Measurements from ENCODE around the gene FOXJ1.

GRCh38 chr17:76173474-76173873, 32.4 kb upstream of the FOXJ1 start:
- no peak for TF ChIP-seq CTCF (IDR thresholded peaks at IDR 0.05)
- no peak for TF ChIP-seq POLR2A (IDR thresholded peaks at IDR 0.05)
- TF ChIP-seq POLR2AphosphoS5 (IDR thresholded peaks at IDR 0.05; ENCODE audit: insufficient read depth in 1 of 2, low read depth in 1 of 2), result no peak
